CD4-positive, alpha-beta T cell treated with Interferon gamma for 1 hour (primary cell): ENCODE measurements around the gene SEC22C.
A peak's percentile ranks its signal among the peaks of the same experiment; 100 is the strongest.
"Not testable (repeated sequence)": the region's sequence is repeated elsewhere in the genome, so short reads cannot be mapped to it uniquely, and the experiment has no call there.

Source experiments
- DNase-seq: peaks from one replicate; pipeline ENCODE4 v3.0.0-alpha.2; 2020

The SEC22C gene, protein sequence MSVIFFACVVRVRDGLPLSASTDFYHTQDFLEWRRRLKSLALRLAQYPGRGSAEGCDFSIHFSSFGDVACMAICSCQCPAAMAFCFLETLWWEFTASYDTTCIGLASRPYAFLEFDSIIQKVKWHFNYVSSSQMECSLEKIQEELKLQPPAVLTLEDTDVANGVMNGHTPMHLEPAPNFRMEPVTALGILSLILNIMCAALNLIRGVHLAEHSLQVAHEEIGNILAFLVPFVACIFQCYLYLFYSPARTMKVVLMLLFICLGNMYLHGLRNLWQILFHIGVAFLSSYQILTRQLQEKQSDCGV

DNA sequence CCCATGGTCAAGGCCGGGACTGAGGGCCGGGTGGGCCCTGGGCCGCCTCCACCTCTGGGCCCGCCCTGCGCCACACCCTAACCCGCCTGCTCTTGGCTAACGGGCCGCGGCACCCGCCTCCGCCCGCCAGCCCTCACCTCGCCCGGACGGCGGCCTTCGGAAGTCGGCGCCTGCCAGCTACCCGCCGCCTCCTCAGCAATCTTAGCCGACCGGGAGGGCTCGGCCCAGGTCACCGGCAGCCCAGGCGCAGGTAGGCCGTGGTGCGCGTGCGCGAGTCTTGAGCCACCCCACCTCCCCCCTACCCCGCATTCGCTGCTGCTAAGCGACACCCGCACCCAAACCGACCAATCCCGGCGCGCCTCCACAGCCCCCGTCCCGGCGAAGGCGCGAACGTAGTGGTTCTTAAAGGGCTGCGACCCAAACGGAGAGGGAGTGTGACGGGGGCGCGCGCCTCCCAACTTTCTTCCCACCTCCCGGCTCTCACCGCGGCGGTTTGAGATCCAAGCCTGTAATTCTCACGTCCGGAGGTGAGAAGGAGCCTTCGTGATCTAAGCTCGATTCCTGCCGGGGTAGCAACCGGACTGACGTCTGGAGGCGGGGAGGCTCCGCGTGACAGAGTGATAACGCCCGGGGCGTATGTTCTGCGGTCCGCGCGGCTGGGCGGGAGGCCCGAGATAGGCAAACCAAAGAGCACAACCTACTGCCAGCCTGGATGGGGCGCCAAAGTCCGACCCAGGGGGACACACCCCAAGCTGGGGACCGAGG is at the start of gene SEC22C:
SEC22C (minus strand) TSS at position 259 of the 765 bp plus-strand sequence. CDS start 12,921 bp downstream, outside the sequence.
- peak; percentile 94 for DNase-seq

DNA sequence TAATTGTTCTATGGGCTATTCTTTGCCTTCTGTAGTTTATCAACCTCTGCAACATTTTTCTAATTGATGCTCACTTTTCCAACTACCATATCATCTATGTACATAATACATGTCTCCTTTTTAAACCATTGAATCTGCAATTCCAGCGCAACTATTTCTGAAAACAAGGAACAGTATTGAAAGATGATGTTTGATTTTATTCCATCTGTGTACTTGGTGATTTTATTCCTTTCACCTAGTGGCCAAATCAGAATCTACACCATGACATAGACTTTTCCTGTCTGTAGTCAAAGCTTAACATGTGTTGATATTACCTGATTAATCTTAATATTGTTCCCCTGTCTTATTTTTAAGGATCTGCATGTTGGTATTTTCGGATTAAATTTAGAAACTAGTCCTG is 31.7 kb upstream of the SEC22C start:
- DNase-seq = no peak

DNA sequence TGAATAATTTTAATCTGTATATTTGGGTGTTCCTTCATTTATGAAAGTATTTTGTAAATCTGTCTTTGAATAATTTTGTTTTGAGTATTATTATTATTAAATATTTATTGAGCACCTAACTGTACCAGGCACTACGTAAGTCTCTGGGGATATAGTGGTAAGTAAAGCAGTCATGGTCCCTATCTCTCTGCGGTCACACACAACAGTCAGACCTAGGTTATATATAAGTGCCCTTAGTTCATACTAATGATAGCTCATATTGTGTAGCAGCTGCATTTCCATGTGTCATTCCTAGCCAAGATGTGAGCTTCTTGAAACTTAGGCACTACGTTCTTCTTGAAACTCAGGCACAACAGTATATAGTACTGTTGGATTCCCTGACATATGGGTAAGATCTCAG is 31.2 kb upstream of the SEC22C start:
- DNase-seq = no peak

DNA sequence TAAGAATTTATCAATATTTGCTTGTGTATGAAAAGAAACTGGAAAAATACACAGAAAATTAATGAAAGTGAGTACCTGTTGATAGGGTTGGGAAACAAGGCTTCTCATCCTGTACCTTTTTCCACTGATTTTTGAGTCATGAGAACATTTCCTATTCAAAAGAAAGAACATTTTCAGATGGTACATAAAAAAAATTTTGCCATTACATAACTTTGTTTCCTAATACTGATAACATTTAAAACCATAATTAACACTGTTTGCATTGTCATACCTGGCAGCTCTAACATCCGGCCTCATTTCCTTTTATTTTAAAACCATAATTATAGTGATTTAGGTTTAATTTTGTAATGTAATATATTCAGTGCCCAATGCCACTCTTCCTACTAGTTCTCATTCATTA is 30.4 kb upstream of the SEC22C start:
- no peak for DNase-seq

DNA sequence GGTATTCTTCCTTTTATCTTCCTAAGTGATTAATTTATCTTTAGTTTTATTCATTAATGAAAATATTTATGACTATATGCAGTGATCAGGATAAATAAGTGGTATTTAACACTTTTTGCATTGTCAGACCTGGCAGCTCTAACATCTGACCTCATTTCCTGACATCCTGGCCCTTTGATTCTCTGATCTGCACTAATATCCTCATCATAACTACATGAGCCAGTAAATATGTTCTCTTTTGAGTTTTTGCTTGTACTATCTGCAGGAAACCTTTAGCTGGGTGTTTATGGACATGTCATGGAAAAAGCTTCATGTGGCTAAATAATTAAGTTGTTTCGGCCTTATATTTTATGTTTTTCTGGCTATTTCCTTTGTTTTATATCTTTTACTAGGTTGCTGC is 29.2 kb upstream of the SEC22C start:
- no peak for DNase-seq

DNA sequence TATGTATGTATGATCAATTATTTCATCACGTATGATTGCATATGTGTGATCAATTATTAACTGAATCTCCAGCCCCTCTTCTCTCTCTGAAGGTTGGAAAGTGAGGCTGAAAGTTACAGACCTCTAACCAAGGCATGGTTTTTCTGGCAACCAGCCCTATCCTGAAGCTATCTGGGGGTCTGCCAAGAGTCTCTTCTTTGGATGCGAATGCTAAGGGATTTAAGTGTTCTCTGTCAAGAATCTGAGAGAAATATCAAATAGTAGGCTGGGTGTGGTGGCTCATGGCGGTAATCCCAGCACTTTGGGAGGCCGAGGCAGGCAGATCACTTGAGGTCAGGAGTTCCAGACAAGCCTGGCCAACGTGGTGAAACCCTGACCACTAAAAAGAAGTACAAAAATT is 26.8 kb upstream of the SEC22C start:
- no peak for DNase-seq

DNA sequence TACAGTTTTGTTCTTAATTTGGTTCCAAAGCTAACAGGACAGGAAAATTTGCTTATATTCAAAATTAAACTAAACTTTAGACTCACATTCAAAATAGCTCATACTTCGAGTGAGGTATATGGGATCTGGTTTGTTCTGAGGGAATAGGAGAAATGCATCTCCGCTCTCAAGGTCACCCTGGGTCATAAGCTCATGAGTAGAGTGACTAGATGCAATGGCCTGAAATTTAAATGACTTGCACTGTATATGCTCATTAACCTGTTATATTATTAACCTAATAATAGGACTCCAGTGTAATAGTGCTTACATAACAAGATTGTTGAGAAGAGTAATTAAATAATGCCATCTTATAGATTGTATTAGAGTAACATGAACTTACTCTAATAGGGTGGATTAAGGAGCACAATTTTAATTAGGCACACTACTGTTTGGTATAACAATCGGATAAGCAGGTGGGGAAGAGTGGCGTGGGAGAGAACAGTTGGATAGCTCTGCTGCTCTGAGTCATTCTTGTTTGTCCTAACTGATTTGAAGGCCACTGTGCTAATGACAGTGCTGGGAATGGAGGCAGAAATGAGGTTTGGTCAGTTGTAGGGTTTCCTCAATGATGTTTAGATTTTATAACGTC is 23.9 kb upstream of the SEC22C start:
- DNase-seq = no peak

DNA sequence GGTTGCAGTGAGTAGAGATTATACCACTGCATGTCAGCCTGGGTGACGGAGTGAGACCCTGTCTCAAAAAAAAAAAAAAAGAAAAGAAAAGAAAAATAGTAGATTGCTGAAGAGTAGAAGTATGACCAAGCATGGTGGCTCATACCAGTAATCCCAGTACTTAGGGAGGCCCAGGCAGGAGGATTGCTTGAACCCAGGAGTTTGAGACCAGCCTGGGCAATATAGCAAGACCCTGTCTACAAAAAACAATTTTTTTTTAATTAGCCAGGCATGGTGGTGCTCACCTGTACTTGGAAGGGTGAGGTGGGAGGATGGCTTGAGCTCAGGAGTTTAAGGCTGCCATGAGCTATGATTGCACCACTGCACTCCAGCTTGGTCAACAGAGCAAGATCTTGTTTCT is 21.2 kb upstream of the SEC22C start:
- DNase-seq = no peak

DNA sequence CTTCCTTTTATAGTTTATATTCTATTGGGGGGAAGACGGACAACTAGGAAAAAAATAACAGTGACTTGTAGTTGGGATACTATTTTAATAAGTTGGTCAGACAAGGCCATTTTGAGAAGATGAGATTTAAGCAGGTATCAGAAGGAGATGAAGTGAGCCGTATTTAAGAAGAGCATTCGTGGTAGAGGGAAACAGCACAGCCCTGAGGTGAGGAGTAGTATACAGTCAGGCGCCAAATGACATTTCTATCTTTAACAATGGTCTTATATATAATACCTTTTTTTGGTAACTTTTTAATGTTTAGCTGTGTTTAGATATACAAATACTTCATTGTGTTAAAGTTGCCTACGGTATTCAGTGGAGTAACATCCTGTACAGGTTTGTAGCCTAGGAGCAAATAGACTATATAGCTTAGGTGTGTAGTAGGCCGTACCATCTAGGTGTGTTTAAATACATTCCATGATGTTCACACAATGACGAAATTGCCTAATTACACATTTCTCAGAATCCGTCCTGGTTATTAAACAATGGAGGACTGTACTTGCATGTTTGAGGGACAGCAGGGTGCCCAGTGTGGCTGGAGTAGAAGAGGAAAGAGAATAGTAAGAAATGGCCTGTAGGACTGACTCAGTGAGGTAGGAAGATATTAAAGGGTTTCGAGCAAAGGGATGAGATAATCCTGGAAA is 20.3 kb upstream of the SEC22C start:
- DNase-seq = no peak

DNA sequence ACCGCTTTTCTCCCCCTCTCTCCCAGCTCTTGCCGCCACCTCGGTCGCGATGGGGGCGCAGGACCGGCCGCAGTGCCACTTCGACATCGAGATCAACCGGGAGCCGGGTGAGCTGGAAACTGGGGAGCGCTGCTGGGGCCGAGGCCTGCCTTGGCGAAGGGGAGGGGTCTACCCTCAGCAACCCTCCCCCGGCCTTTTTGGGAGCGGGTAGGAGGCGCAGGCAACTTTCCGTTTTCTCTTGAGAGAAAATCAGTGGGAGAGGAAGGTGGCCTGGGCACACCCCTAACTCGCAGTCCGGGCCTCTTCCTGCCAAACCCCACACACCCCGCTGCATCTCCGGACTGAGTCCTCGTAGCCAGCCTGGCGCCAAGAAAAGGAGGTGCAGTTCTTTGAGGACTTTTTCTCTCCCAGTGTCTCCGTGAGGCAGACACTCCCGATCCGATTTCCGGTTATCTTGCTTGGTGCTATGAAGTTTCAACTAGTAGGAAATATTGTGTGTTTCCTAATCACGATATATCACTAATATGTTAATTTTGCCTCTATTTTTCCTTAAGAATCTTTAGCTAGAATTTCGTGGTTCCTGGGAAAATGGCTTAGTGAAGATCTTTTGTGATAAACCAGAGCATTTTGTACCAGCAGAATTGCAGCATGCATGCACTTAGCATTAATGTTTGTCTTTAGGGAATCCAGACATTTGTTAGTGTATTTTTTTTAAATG is 19.4 kb upstream of the SEC22C start:
- DNase-seq = peak; percentile 35

DNA sequence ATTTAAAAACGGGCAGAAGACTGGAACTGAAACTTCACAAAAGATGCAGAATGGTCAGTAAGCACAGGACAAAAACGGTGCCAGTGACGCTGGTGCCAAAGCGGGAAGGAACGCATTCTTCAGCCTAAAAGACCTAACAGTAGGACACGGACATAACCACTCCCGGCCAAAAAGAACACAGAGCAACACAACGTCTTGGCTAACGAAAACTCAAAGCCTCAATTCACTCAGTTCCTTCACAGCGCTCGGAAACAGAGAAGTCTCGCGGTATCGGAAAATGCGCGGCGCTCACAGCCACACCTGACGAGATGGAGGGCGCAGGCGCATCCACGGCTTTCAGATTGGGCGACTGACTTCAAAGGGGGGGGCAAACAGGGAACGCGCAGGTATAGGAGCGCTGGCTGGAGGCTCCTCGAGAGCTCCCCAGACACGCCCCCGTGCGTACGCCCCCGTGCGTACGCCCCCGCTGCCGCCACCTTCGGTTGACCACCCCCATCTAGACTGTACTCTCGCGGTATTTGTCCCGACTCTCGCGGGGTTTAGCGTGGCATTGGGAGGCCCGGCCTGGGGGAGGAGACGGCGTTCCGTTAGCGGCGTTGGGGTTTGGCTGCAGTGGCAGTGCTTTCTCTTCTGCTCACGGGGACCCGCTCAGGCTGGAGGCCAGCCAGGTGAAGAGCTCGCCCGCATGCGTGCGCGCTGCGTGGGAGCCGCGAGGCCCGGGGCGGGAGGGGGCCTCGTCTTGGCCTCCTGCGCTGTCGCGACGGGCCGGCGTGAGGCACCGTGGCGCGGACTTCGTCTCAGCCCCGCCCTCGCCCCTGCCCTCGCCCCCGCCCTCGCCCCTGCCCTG is 18.6 kb upstream of the SEC22C start, which contains the start of gene NKTR:
NKTR (plus strand) TSS at position 576 of the 847 bp plus-strand sequence. CDS start 321 bp downstream, outside the sequence.
- peak; percentile 99 for DNase-seq

DNA sequence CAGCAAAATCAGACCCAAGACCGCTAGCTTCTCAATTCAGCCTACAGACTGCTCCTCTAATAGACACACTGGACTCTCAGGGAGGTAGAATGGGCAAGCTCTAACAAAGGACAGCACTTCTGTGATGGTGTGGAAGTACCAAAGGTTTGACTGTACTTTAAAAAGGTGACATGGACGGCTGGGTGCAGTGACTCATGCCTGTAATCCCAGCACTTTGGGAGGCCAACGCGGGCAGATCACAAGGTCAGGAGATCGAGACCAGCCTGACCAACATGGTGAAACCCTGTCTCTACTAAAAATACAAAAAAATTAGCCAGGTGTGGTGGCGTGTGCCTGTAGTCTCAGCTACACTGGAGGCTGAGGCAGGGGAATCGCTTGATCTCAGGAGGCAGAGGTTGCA is 15.3 kb upstream of the SEC22C start:
- DNase-seq = not testable (repeated sequence)

DNA sequence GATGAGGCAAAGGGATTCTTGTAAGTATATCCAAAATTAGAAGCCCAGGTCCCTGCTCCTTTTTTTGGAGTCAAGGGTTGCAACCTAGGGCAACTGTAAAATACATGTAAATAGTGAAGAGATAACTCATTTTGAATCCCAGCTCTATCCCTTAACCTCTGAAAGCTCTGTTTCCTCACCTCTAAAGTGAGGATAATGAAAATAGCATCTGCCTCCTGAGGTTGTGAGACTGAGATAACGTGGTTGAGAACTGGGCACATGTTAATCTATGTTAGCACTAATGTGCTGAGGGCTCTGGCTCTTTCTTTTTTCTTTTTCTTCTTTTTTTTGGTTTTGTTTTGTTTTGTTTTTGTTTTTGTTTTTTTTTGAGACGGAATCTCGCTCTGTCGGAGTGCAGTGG is 13.9 kb upstream of the SEC22C start:
- no peak for DNase-seq

DNA sequence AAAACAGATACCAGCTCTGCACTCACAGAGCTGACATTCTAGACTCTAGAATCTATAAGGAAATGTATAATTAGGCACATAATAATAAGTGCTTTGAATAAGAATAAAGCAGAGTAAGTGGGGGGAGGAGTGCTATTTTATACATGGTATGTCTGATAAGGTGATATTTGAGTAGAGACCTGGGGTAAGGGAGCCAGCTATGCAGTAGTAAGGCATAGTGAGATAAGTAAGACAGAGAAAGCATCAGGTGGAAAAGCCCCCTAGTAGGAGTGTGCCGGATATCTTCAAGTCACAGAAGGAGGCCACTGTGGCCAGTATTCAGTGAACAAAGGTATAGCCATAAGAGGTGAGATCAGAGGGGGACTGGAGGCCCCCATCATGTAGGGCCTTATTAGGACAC is 11.9 kb upstream of the SEC22C start:
- no peak for DNase-seq

DNA sequence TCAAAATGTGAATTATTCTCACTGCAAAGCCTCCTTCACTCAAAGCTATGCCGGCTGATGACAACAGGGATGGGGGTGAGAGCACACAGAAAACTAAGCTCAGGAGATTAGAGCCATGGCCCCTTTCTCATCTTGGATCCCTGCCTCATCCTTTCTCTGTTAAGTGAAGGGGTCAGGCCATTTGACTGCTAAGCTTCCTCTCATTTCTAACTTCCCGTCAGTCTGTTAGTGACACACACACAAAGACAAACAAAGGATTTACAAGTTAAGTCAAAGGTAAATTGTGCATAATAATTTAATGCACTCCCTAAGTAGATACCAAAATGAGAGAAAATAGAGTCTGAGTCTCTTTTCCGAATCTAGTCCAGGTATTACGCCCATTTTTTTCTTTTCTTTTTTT is 10.0 kb upstream of the SEC22C start:
- no peak for DNase-seq

DNA sequence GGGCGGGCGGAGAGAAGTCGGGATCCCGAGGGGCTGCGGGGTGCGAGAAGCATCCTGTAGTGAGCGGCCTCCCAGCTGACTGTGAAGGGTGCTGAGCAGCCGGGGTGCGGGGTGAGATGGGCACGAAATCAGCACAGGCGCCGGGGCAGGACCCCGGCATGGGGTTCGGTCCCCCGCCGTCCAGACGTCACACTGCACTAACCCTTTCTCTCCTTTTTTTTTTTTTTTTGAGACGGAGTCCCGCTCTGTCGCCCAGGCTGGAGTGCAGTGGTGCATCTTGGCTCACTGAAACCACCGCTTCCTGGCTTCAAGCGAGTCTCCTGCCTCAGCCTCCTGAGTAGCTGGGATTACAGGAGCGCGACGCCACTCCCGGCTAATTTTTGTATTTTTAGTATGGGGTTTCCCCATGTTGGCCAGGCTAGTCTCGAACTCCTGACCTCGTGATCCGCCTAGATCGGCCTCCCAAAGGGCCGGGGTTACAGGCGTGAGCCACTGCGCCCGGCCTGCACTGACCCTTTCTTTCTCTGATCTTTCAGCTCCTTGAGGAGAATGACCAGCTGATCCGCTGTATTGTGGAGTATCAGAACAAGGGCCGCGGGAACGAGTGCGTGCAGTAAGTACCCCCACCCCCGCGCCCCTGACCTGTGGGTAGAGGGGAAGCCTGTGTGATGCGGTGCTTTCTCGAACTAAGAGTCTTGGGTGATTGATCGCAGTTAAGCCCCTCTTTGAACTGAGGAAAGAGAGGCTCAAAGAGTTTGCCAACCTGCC is 9.4 kb upstream of the SEC22C start:
- no peak for DNase-seq

DNA sequence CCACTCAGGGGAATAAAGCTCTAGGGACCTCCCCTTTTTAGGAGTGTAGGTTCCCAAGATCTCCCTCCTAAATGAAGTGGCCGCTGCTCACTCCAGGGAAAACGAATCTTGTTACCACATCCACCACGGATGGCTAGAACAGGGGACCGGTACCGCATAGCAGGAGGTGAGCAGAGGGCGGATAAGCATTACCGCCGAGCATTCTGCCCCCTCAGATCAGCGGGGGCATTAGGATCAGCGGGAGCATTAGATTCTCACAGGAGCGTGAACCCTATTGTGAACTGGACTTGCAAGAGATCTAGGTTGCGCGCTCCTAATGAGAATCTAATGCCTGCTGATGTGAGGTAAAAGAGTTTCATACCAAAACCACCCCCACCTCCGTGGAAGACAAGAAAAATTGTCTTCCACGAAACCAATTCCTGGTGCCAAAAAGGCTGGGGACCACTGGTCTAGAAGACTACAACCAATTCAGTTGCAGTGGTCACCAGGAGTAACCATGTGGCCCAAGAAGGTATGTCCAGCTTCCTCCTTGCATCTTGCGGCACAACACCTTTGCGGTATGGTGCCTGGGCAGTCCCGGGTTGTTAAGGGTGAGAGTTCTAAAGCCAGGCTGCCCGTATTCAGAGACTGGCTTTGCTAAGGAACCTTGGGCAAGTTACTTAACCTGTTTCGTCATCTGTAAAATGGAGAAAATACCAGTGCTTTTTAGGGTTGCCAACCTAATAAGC is 7.8 kb upstream of the SEC22C start:
- DNase-seq = no peak

DNA sequence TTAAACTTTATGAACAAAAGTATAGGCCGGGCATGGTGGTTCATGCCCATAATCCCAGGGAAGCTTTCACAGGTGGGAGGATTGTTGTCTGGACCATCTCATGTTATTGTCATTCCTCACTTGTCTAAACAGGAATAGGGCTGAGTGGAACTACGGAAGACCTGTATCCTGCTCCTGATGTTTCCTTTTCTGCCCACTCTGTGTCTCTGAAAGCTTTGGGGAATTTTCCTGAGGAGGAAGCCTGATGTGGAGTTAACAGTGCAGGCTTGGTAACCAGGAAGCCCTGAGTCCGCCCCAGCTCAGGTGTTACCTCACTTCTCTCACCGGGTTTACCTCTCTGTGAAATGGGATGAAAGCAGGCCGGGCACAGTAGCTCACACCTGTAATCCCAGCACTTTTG is 6.9 kb upstream of the SEC22C start:
- no peak for DNase-seq

DNA sequence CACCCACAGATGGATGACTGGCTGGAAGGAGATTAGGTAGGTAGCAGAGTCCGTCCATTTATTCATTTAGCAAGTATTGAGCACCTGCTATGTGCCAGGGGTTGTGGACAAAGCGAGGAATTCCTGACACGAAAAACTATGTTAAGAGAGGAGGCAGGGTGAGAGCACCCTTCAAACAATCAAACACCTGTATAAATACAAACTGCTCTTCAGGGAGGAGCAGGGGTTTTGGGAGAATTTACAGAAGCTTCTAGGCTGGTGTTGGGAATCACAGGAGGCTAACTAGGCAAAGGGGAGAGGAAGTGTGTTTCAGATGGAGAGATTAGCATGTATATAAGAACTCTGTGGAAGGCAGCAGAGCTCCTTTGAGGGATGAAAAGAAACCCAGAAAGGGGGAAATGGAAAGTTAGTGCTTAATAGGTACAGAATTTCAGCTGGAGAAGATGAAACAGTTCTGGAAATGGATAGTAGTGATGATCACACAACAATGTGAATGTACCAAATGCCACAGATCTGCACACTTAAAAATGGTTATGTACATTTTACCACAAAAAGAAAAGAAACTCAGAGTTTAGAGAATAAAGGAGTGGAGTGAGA is 805 bp upstream of the SEC22C start:
- DNase-seq = no peak

DNA sequence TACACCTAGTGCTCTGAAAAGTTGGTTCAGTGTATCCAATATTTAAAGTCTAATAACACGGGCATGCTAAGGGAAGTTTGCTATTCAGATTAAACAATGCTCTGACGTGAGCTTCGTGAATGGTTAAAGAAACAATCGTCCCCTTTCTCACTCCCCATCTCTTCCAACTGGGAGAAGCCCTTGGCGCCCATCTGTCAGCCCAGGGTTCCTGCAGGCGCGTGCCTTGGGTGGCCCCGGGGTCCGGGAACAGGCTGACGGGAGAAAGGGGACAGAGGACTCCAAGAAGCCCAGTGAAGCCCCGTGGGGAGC is 413 bp downstream of the SEC22C start:
- no peak for DNase-seq
